Natural killer cell treated with Interleukin-12 subunit alpha and Interleukin-12 subunit beta and Interleukin-15 and Interleukin-18, amount 100 ng/mL, for 72 hours (primary cell): ENCODE measurements around the gene UBR2. TPM values are rescaled to one million over a fixed set of nuclear protein-coding genes. Genes with fewer than 3 reads are reported as not detected.
"Not testable (repeated sequence)": the region's sequence is repeated elsewhere in the genome, so short reads cannot be mapped to it uniquely, and the experiment has no call there.

Experiments
- ATAC-seq, 2 donors: fragments of 150-1000 bp; cut with Tn5 transposase in 1 of 2; sonication (Bioruptor Pico), chemical (Tn5 transposase) in 1 of 2; 2 replicates each; pipeline ENCODE4 v1.10.0; 2021
- DNase-seq: peaks from one replicate; pipeline ENCODE4 v3.0.0; 2022; ENCODE audit warnings: low spot score
- H3K27ac Mint-ChIP-seq, 2 donors: 1 replicate in 1 of 2; 2 replicates in 1 of 2; pipeline ENCODE4 v1.8.0; 2022; ENCODE audit warnings: mixed read lengths in 2 of 2, mild to moderate bottlenecking in 1 of 2, moderate library complexity in 1 of 2
- H3K27me3 Mint-ChIP-seq, 2 donors: 1 replicate in 1 of 2; 2 replicates in 1 of 2; pipeline ENCODE4 v1.8.0; 2022; ENCODE audit warnings: mixed read lengths in 2 of 2
- H3K36me3 Mint-ChIP-seq: one replicate; pipeline ENCODE4 v1.8.0; 2022; ENCODE audit warnings: mixed read lengths
- H3K4me1 Mint-ChIP-seq, 2 donors: 1 replicate in 1 of 2; 2 replicates in 1 of 2; pipeline ENCODE4 v1.8.0; 2022; ENCODE audit warnings: low read depth in 2 of 2, mixed read lengths in 2 of 2, mild to moderate bottlenecking in 1 of 2
- H3K4me3 Mint-ChIP-seq: one replicate; pipeline ENCODE4 v1.8.0; 2022; ENCODE audit warnings: mixed read lengths
- H3K9me3 Mint-ChIP-seq: 2 replicates; pipeline ENCODE4 v1.8.0; 2022; ENCODE audit warnings: mixed read lengths
- total RNA-seq, 2 donors: library from RNA; stranded (reverse); gene quantifications; one replicate each; pipeline ENCODE4 v1.2.3, GENCODE V29; 2022

The UBR2 gene
- total RNA-seq, 2 donors from 2014 or later: 31.9 to 34.2 TPM

GRCh38 chr6:42565823-42566613, 2.2 kb downstream of the UBR2 start:
- peak overlapping the region; percentile 79 to 93 for H3K27ac Mint-ChIP-seq
- no peak for ATAC-seq
- H3K4me3 Mint-ChIP-seq: peak overlapping the region; percentile 99
- peaks cover 6% of the 10 kb centered on the region for H3K36me3 Mint-ChIP-seq
- no peaks in the 10 kb centered on the region for H3K9me3 Mint-ChIP-seq
- H3K4me1 Mint-ChIP-seq: peaks cover 33 to 34% of the 10 kb centered on the region in 2 donors
- DNase-seq: no peak
- H3K27me3 Mint-ChIP-seq: peaks cover 0 to under 1% of the 10 kb centered on the region in 2 donors

GRCh38 chr6:42566614-42567208, 2.9 kb downstream of the UBR2 start:
- no peak for ATAC-seq
- Mint-ChIP-seq H3K27me3 (no peaks in the 10 kb centered on the region), H3K4me1 (peaks cover 33 to 34% of the 10 kb centered on the region in 2 donors), H3K9me3 (no peaks in the 10 kb centered on the region), H3K36me3 (peaks cover 6% of the 10 kb centered on the region), H3K27ac (peak overlapping the region; percentile 79 to 93), H3K4me3 (peak overlapping the region; percentile 99)
- DNase-seq: no peak

GRCh38 chr6:42567237-42567636, 3.4 kb downstream of the UBR2 start:
- H3K36me3 Mint-ChIP-seq, DNase-seq, H3K27me3 Mint-ChIP-seq, H3K9me3 Mint-ChIP-seq, ATAC-seq: not testable (repeated sequence)
- Mint-ChIP-seq H3K4me3 (peak overlapping the region; percentile 99), H3K27ac (peak overlapping the region; percentile 79 to 93), H3K4me1 (peaks cover 33 to 39% of the 10 kb centered on the region in 2 donors)

- ATAC-seq (peak; percentile 73 to 82), DNase-seq (no peak)
- Mint-ChIP-seq H3K27ac (peak overlapping the region; percentile 85 to 90), H3K27me3 (no peaks in the 10 kb centered on the region), H3K4me3 (peak overlapping the region; percentile 54), H3K9me3 (no peaks in the 10 kb centered on the region), H3K36me3 (peaks cover 11% of the 10 kb centered on the region), H3K4me1 (peaks cover 41 to 46% of the 10 kb centered on the region in 2 donors)
Measured at GRCh38 chr6:42569102-42570028, 5.5 kb downstream of the UBR2 start.

GRCh38 chr6:42571611-42572342, 7.9 kb downstream of the UBR2 start:
- Mint-ChIP-seq H3K9me3 (no peaks in the 10 kb centered on the region), H3K4me1 (peaks cover 30 to 37% of the 10 kb centered on the region in 2 donors), H3K4me3 (peak overlapping the region; percentile 34), H3K27me3 (no peaks in the 10 kb centered on the region), H3K36me3 (peaks cover 20% of the 10 kb centered on the region), H3K27ac (peak overlapping the region; percentile 68 to 71)
- ATAC-seq (no peak), DNase-seq (no peak)

- Mint-ChIP-seq H3K4me3 (no peak overlapping the region), H3K27ac (peak overlapping the region; percentile 68 to 71), H3K27me3 (no peaks in the 10 kb centered on the region), H3K9me3 (no peaks in the 10 kb centered on the region), H3K36me3 (peaks cover 20% of the 10 kb centered on the region), H3K4me1 (peaks cover 26 to 37% of the 10 kb centered on the region in 2 donors)
- DNase-seq (no peak), ATAC-seq (no peak)
Measured at GRCh38 chr6:42572523-42572922, 8.7 kb downstream of the UBR2 start.

GRCh38 chr6:42576538-42576937, 12.7 kb downstream of the UBR2 start:
- ATAC-seq, H3K27me3 Mint-ChIP-seq, H3K27ac Mint-ChIP-seq, DNase-seq, H3K9me3 Mint-ChIP-seq, H3K4me3 Mint-ChIP-seq: not testable (repeated sequence)
- H3K36me3 Mint-ChIP-seq: peaks cover 25% of the 10 kb centered on the region
- peaks cover 33 to 43% of the 10 kb centered on the region in 2 donors for H3K4me1 Mint-ChIP-seq

GRCh38 chr6:42598300-42598699, 34.5 kb downstream of the UBR2 start:
- Mint-ChIP-seq H3K36me3 (peaks cover 15% of the 10 kb centered on the region), H3K27me3 (no peaks in the 10 kb centered on the region), H3K27ac (no peak overlapping the region), H3K4me3 (no peak overlapping the region), H3K4me1 (peaks cover 6 to 17% of the 10 kb centered on the region in 2 donors), H3K9me3 (no peaks in the 10 kb centered on the region)
- ATAC-seq: no peak
- no peak for DNase-seq

GRCh38 chr6:42599558-42599957, 35.7 kb downstream of the UBR2 start:
- H3K9me3 Mint-ChIP-seq: no peaks in the 10 kb centered on the region
- no peaks in the 10 kb centered on the region for H3K27me3 Mint-ChIP-seq
- H3K27ac Mint-ChIP-seq: no peak overlapping the region
- H3K36me3 Mint-ChIP-seq: peaks cover 17% of the 10 kb centered on the region
- DNase-seq (no peak), ATAC-seq (no peak)
- H3K4me1 Mint-ChIP-seq: peaks cover 6 to 16% of the 10 kb centered on the region in 2 donors
- no peak overlapping the region for H3K4me3 Mint-ChIP-seq

- Mint-ChIP-seq H3K27ac (no peak overlapping the region), H3K36me3 (peaks cover 6% of the 10 kb centered on the region), H3K9me3 (no peaks in the 10 kb centered on the region), H3K4me1 (peaks cover 6 to 16% of the 10 kb centered on the region in 2 donors), H3K4me3 (no peak overlapping the region), H3K27me3 (no peaks in the 10 kb centered on the region)
- ATAC-seq: no peak
- no peak for DNase-seq
Measured at GRCh38 chr6:42604150-42604549, 40.3 kb downstream of the UBR2 start.

GRCh38 chr6:42604699-42605098, 40.9 kb downstream of the UBR2 start:
- not testable (repeated sequence) for H3K36me3 Mint-ChIP-seq, ATAC-seq, H3K9me3 Mint-ChIP-seq, DNase-seq, H3K27me3 Mint-ChIP-seq, H3K4me3 Mint-ChIP-seq
- peaks cover 6 to 16% of the 10 kb centered on the region in 2 donors for H3K4me1 Mint-ChIP-seq
- H3K27ac Mint-ChIP-seq: peak overlapping the region in 1 of 2 donors; percentile 22

GRCh38 chr6:42610416-42610815, 46.6 kb downstream of the UBR2 start:
- Mint-ChIP-seq H3K27ac (peak overlapping the region; percentile 13 to 15), H3K4me3 (no peak overlapping the region), H3K9me3 (no peaks in the 10 kb centered on the region), H3K27me3 (no peaks in the 10 kb centered on the region), H3K36me3 (peaks cover 5% of the 10 kb centered on the region), H3K4me1 (peaks cover 7% of the 10 kb centered on the region in 2 donors)
- peak in 1 of 2 donors; percentile 88 for ATAC-seq
- no peak for DNase-seq

GRCh38 chr6:42615518-42615917, 51.7 kb downstream of the UBR2 start:
- Mint-ChIP-seq H3K4me3 (no peak overlapping the region), H3K27me3 (no peaks in the 10 kb centered on the region), H3K27ac (no peak overlapping the region), H3K36me3 (peaks cover 5% of the 10 kb centered on the region), H3K4me1 (peaks cover 1% of the 10 kb centered on the region in 2 donors), H3K9me3 (no peaks in the 10 kb centered on the region)
- DNase-seq: no peak
- no peak for ATAC-seq
